Choroid plexus epithelial cell (primary cell): ENCODE results near the gene TBC1D2.

Experiments
- DNase-seq: peaks from one replicate; pipeline ENCODE4 v3.0.0-alpha.2; 2010; ENCODE audit warnings: low read depth
- H3K4me3 ChIP-seq: 2 replicates; pipeline ENCODE4 v1.5.1; 2011; ENCODE audit warnings: low read depth, mild to moderate bottlenecking, control low read depth, low read length, moderate library complexity
- TF ChIP-seq, protein P1 (sequence below): conservative IDR thresholded peaks from 2 replicates; pipeline ENCODE4 v1.5.1; 2011; ENCODE audit warnings: low read depth, mild to moderate bottlenecking, control low read depth, inconsistent platforms, low read length, moderate library complexity

The TBC1D2 gene

DNA sequence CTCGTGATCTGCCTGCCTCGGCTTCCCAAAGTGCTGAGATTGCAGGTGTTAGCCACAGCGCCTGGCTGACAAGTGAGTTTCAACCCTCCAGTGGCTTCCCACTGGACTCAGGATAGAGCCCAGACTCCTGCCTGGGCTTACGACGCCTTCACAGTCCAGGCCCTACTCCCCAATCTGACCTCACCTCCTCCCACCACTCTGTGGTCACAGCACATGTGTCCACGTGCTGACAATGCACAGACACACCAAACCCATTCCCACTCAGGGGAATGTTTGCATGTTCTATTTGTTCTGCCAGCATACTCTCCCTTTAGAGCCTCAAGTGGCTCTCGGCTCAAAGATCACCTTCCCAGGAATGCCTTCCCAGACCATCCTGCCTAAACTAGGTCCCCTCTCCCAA lies 105.3 kb downstream of the TBC1D2 start:
- no peak overlapping the region for H3K4me3 ChIP-seq
- no peak for DNase-seq
- TF ChIP-seq, protein P1, sequence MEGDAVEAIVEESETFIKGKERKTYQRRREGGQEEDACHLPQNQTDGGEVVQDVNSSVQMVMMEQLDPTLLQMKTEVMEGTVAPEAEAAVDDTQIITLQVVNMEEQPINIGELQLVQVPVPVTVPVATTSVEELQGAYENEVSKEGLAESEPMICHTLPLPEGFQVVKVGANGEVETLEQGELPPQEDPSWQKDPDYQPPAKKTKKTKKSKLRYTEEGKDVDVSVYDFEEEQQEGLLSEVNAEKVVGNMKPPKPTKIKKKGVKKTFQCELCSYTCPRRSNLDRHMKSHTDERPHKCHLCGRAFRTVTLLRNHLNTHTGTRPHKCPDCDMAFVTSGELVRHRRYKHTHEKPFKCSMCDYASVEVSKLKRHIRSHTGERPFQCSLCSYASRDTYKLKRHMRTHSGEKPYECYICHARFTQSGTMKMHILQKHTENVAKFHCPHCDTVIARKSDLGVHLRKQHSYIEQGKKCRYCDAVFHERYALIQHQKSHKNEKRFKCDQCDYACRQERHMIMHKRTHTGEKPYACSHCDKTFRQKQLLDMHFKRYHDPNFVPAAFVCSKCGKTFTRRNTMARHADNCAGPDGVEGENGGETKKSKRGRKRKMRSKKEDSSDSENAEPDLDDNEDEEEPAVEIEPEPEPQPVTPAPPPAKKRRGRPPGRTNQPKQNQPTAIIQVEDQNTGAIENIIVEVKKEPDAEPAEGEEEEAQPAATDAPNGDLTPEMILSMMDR, result no peak

DNA sequence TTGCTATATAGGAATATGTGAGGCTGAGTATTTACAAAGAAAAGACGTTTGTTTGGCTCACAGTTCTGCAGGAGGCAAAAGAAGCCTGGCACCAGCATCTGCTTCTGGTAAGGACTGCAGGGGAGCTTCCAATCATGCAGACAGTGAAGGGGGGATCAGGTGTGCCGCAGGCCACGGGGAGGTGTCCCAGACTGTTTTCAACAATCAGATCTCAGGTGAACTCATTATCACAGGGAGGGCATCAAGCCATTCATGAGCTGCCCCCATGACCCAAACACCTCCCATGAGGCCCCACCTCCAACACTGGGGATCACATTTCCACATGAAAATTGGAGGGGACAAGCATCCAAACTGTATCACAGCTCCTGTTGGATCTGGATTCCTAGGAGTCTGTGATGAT lies 106.0 kb downstream of the TBC1D2 start:
- no peak for DNase-seq
- H3K4me3 ChIP-seq, result no peak overlapping the region
- TF ChIP-seq, protein P1, result no peak
